IPS-11a (cell line): Measurements from ENCODE around the gene LRRC55.

Experiments
- H3K4me3 ChIP-seq: one replicate; pipeline ENCODE4 v1.5.1; 2013; ENCODE audit warnings: low read depth, low read length, control low read depth

LRRC55 gene

GRCh38 chr11:57233702-57234101 is 51.9 kb downstream of the LRRC55 start:
- no peak overlapping the region for H3K4me3 ChIP-seq

DNA sequence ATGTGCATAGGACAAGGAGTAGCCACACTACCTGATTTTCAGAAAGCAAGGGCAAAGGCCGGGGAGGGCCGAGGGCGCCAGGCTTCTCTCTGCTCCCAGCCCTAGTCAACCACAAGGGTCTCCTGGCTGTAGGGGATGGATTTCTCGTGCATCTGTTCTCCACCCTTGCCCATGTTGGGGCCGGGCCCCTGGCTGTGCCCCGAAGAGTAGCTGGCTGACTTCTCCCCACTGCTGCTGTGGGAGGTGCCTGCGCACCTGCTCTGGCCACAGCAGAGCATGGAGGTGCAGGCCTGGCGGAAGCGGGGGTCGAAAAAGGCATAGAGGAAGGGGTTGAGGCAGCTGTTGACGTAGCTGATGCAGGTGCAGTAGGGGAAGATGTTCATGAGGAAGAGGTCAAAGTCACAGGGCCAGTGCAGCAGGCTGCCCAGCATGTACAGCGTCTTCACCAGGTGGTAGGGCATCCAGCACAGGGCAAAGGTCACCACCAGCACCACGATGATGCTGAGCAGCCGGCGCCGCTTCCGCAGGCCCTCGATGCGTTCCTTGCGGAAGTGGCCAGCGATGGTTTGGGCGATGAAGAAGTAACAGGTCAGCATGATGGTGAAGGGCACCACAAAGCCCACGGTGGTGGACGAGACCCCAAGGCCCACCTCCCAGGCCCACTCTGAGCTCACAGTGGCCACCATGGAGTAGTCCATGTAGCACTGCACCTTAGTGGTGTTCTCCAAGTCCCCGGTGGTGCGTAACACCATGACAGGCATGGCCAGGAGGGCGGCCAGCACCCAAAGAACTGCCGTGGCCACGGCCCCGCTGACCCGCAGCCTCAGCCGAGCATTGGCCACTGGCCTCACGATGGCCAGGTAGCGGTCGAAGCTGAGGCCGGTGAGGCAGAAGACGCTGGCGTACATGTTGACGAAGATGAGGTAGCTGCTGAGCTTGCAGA is 54.3 kb downstream of the LRRC55 start:
- H3K4me3 ChIP-seq = no peak overlapping the region

GRCh38 chr11:57237204-57237681 is 55.5 kb downstream of the LRRC55 start, which contains the start of gene APLNR:
TSS of gene APLNR (minus strand) at chr11:57237250. CDS start at chr11:57237004, 246 bp downstream.
- no peak within 1 kb of the TSS for H3K4me3 ChIP-seq

- no peak overlapping the region for H3K4me3 ChIP-seq
Observed at GRCh38 chr11:57239348-57239747, 57.6 kb downstream of the LRRC55 start.

- no peak overlapping the region for H3K4me3 ChIP-seq
Observed at GRCh38 chr11:57240007-57240406, 58.3 kb downstream of the LRRC55 start.

DNA sequence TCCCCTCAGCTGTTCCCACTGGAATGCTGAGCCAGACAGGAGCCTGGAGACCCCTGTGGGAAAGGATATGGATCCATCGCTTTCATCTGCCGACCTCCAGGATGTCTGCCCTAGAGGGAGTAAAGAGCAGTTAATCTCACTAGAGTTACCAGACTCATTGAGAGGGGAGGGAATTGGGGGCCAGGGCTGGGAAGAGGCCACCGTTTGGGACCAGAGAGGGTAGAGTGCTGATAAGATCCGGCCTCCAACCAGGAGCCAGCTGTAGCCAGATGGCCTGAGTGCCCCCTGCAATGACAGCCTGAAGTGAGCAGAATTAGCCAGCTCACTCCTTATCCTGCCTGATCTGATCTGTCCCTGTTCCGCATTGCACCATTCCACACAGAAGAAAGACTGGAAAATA is 59.0 kb downstream of the LRRC55 start:
- no peak overlapping the region for H3K4me3 ChIP-seq
